Fibroblast of gingiva (primary cell): Measurements from ENCODE around the gene CFP.
"Not testable (repeated sequence)": the region's sequence is repeated elsewhere in the genome, so short reads cannot be mapped to it uniquely, and the experiment has no call there.

Experiments used
- DNase-seq: peaks from one replicate; pipeline ENCODE4 v3.0.0-alpha.2; 2011; ENCODE audit warnings: low read depth

CFP gene

GRCh38 chrX:47629419-47630200 is at the start of gene CFP:
Gene CFP, minus strand, starts transcription at chrX:47629930. Its CDS starts 86 bp downstream, at chrX:47629844.
- DNase-seq = no peak

GRCh38 chrX:47675959-47676859 is 46.5 kb upstream of the CFP start:
- DNase-seq = not testable (repeated sequence)

- DNase-seq = peak; percentile 50
Measured at GRCh38 chrX:47674776-47675175, 45.0 kb upstream of the CFP start.

- not testable (repeated sequence) for DNase-seq
Measured at GRCh38 chrX:47665797-47666196, 36.1 kb upstream of the CFP start.

- DNase-seq = no peak
Measured at GRCh38 chrX:47664737-47665136, 35.0 kb upstream of the CFP start.

GRCh38 chrX:47662144-47662657 is 32.5 kb upstream of the CFP start:
- peak; percentile 94 for DNase-seq

GRCh38 chrX:47661539-47661938 is 31.8 kb upstream of the CFP start:
- DNase-seq = no peak

GRCh38 chrX:47659421-47659726 is 29.6 kb upstream of the CFP start:
- DNase-seq = no peak

- DNase-seq = peak; percentile 98
Measured at GRCh38 chrX:47658684-47659420, 29.1 kb upstream of the CFP start, which contains the start of gene UXT. Gene UXT, minus strand, starts transcription at chrX:47659180. Its CDS starts 253 bp downstream, at chrX:47658927.

GRCh38 chrX:47658301-47658683 is 28.6 kb upstream of the CFP start:
- no peak for DNase-seq

GRCh38 chrX:47651043-47651905 is 21.5 kb upstream of the CFP start:
- DNase-seq = no peak

- DNase-seq = peak; percentile 99
Measured at GRCh38 chrX:47650164-47651042, 20.7 kb upstream of the CFP start, which contains the start of gene ELK1. Gene ELK1, minus strand, starts transcription at chrX:47650563. Its CDS starts 9,122 bp downstream, at chrX:47641441.

- no peak for DNase-seq
Measured at GRCh38 chrX:47649781-47650163, 20.0 kb upstream of the CFP start.

- DNase-seq = no peak
Measured at GRCh38 chrX:47649271-47649670, 19.5 kb upstream of the CFP start.

GRCh38 chrX:47648376-47648775 is 18.6 kb upstream of the CFP start:
- DNase-seq = no peak

- DNase-seq = no peak
Measured at GRCh38 chrX:47646636-47647035, 16.9 kb upstream of the CFP start.

- no peak for DNase-seq
Measured at GRCh38 chrX:47645530-47645929, 15.8 kb upstream of the CFP start.

GRCh38 chrX:47644557-47645091 is 14.9 kb upstream of the CFP start:
- peak; percentile 7 for DNase-seq

GRCh38 chrX:47643926-47644325 is 14.2 kb upstream of the CFP start:
- DNase-seq = peak; percentile 26

GRCh38 chrX:47638816-47639215 is 9.1 kb upstream of the CFP start:
- no peak for DNase-seq
